Activated gamma-delta T cell treated with Interleukin-2 at 50 U/mL for 16 hours (primary cell): Measurements from ENCODE around the gene COL5A3.
"Not testable (repeated sequence)": the region's sequence is repeated elsewhere in the genome, so short reads cannot be mapped to it uniquely, and the experiment has no call there.

ENCODE experiments used
- DNase-seq: peaks from one replicate; pipeline ENCODE4 v3.0.0-alpha.2; 2020

The COL5A3 gene

GRCh38 chr19:9935506-9936325 is 74.6 kb downstream of the COL5A3 start:
- DNase-seq = no peak

- DNase-seq = peak; percentile 75
These were observed 76.0 kb downstream of the COL5A3 start for GRCh38 chr19:9934132-9934950.

DNA sequence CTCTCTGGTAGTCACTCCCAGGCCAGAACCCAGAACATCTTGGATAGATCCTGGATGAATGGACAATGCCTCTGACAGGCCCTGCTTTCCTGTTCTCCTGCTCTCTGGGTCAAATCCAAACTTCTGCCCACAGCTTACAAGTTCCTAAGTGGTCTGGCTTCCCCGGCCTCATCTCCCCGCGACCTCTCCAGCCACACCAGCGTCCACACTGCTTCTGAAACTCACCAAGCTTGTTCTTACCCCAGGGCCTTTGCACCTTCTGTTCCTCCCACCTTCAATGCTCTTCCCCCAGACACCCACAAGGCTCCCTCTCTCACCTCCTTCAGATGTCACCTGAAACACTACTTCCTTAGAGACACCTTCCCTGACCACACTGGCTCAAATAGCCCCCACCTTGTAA is 77.5 kb downstream of the COL5A3 start:
- no peak for DNase-seq

GRCh38 chr19:9931629-9932028 is 78.7 kb downstream of the COL5A3 start:
- no peak for DNase-seq

- no peak for DNase-seq
These were observed 86.9 kb downstream of the COL5A3 start for GRCh38 chr19:9923440-9923839.

DNA sequence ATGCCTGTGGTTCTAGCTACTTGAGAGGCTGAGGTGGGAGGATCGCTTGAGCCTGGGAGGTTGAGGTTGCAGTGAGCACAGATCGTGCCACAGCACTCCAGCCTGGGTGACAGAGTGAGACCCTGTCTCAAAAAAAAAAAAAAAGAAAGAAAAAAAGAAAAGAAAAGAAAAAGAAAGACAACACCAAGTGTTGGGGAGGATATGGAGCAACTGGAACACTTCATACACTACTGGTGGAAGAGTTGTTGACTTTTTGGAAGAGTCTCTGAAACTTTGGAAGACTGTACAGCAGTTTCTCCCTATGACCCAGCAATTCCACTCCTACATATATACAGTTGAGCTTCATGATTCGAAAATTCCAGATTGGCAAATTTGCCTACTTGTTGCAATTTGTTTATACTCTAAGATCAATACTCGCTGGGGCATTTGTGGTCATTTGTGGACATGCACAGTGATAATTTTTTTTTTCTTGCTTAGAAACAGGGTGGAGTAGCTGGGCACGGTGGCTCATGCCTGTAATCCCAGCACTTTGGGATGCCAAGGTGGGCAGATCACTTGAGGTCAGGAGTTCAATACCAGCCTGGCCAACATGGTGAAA is 87.4 kb downstream of the COL5A3 start:
- not testable (repeated sequence) for DNase-seq

DNA sequence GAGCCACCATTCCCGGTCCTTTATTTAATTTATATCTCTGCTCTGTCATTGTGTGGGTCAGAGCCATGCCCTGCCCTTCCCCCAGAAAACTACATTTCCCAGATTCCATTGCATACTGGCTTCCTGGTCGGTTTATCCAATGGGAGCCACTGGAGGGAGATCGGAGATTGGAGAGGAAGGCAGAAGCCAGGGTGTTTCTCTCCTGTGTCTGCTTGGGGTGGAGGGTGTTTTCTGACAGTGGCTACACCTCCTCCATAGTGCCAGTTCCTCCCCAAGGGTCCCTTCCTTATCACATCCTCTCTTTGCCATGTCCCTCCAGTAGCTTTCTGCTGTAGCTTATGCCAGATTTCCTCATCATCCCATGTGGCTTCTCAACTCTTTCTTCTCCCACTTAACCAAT is 93.0 kb downstream of the COL5A3 start:
- no peak for DNase-seq

- DNase-seq = no peak
These were observed 93.6 kb downstream of the COL5A3 start for GRCh38 chr19:9916719-9917118.

DNA sequence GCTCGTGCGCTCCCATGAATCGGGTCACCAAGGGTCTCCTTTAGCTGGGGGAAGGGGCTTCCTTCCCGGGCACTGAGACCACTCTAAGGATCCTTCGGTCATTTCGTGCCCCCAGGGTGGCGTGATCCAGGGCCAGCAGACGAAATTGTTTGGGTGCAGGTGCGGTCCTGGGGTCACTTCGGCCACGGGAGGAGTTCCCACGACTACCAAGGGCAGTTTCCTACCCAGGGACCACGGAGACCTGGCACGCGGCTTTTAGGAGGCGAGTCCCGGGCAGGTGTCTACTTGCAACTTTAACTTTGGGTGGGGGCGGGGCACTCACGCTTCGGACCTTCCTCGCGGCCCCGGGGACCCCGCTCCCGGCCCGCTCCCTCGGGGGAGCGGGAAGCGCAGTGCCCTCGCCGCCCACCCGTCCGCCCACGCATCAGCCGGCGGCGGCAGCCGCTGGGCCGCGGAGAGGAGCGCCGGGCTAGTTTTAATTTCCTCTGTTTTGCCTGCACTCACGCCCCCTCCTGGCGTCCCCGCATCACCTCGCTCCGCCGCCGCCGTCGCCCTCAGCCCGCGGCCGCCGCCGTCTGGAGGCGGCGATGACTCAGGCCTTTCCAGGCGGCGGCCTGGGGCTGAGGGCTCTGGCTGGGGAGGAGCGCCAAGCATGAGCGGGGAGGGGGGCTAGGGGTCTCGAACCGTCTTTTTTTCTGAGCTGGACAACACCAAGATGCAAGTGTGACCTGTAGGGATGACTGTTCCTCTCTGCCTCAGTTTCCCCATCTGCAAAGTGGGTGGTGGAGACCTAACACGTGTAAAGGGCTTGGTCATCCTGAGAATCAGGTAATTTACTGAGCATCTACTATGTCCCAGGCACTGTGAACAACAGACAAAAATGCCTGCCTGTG is 95.7 kb downstream of the COL5A3 start:
- peak; percentile 77 for DNase-seq

DNA sequence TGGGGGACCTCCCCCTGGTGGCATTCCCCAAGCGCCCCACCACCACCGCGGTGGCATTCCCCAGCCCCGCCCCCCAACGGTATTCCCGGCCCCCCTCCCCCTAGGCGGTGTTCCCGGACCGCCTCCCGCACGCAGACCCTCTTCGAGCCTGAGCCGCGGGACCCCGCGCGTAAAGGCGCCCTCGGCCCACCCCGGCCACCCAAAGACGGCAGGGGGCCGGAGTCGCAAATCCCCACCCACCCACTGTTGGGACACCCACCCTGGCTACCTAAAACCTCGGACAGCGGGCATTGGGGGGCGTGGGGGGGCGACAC is 96.3 kb downstream of the COL5A3 start:
- no peak for DNase-seq

GRCh38 chr19:9913237-9914000 is 96.9 kb downstream of the COL5A3 start:
- DNase-seq = no peak

- no peak for DNase-seq
These were observed 97.6 kb downstream of the COL5A3 start for GRCh38 chr19:9912551-9913236.

- DNase-seq = no peak
These were observed 98.6 kb downstream of the COL5A3 start for GRCh38 chr19:9911524-9912185.

GRCh38 chr19:9910625-9911024 is 99.7 kb downstream of the COL5A3 start:
- DNase-seq = no peak
